NB4 (cell line): ENCODE measurements around the gene PITPNM3.

Experiments
- DNase-seq: peaks from one replicate; pipeline ENCODE4 v3.0.0; 2010; ENCODE audit warnings: low read depth
- H3K4me3 ChIP-seq: one replicate; pipeline ENCODE4 v1.5.1; 2011; ENCODE audit warnings: mild to moderate bottlenecking, low read depth, low read length, moderate library complexity
- MYC ChIP-seq: IDR thresholded peaks from 2 replicates; pipeline ENCODE4 v1.6.1; 2011; ENCODE audit warnings: low read depth, low read length
- POLR2A ChIP-seq: IDR thresholded peaks from 2 replicates; pipeline ENCODE4 v1.6.1; 2011; ENCODE audit warnings: mild to moderate bottlenecking; ENCODE audit not compliant: insufficient read length; ENCODE audit errors: extremely low read depth
- TF ChIP-seq, protein P1 (sequence below): IDR thresholded peaks from one replicate; pipeline ENCODE4 v1.5.1; 2012; ENCODE audit warnings: low read depth, low read length
- TF ChIP-seq, protein P2 (sequence below): IDR thresholded peaks from 2 replicates; pipeline ENCODE4 v1.6.1; 2011; ENCODE audit warnings: low read depth, low read length

The PITPNM3 gene

DNA sequence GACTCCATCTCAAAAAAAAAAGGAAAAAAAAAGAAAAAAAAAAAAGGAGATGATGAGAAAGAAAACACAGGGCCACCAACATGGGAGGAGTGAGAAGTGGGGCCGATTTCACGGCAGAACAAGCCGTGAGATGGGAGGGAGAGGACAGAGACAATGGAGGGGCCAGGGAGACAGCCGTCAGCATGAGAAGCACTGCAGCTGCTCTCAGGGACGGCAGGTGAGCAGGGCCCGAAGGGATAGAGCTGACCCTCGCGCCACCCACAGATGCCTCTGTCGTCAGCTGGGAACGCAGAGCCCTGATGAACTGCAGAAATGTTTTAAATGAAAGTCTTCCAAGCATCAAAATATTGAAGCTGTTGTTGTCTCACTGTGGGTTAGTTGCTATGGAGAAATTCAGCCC lies 20.3 kb downstream of the PITPNM3 start:
- TF ChIP-seq POLR2A: no peak
- TF ChIP-seq, protein P1, sequence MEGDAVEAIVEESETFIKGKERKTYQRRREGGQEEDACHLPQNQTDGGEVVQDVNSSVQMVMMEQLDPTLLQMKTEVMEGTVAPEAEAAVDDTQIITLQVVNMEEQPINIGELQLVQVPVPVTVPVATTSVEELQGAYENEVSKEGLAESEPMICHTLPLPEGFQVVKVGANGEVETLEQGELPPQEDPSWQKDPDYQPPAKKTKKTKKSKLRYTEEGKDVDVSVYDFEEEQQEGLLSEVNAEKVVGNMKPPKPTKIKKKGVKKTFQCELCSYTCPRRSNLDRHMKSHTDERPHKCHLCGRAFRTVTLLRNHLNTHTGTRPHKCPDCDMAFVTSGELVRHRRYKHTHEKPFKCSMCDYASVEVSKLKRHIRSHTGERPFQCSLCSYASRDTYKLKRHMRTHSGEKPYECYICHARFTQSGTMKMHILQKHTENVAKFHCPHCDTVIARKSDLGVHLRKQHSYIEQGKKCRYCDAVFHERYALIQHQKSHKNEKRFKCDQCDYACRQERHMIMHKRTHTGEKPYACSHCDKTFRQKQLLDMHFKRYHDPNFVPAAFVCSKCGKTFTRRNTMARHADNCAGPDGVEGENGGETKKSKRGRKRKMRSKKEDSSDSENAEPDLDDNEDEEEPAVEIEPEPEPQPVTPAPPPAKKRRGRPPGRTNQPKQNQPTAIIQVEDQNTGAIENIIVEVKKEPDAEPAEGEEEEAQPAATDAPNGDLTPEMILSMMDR: no peak
- TF ChIP-seq MYC: no peak
- TF ChIP-seq, protein P2, sequence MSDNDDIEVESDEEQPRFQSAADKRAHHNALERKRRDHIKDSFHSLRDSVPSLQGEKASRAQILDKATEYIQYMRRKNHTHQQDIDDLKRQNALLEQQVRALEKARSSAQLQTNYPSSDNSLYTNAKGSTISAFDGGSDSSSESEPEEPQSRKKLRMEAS: no peak
- no peak overlapping the region for H3K4me3 ChIP-seq
- no peak for DNase-seq

DNA sequence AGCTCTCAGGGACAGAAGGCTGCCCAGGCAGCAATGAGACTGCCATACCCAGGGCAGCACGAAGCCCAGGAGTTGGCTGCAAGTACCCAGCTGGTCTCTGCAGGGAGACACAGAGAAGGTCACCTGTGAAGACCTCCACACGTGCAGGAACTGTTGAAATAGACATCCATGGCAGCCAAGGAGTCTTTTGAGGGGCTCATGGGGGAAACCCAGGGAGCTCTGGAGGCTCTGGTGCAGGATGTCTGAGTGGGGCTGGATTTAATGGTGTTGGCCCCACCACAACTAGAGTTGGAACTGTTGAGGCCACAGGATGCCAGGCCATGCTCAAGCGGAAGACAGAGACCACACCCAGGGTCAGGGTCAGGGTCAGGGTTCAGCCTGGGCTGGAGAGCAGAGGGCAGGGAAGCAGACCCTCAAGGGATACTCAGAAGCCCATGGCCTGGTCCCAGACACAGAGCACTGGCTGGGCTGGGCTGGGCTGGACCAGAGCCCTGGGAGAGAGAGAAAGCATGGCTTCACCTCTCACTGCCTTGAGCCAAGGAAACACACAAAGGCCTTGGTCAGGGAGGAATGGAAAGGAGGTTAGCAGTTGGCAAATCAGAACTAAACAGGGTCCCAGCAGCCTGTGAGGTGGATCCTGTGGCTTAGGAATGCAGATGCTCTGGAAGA lies 21.4 kb downstream of the PITPNM3 start:
- TF ChIP-seq MYC: no peak
- TF ChIP-seq, protein P2: no peak
- no peak for TF ChIP-seq POLR2A
- TF ChIP-seq, protein P1: no peak
- no peak overlapping the region for H3K4me3 ChIP-seq
- DNase-seq: no peak

DNA sequence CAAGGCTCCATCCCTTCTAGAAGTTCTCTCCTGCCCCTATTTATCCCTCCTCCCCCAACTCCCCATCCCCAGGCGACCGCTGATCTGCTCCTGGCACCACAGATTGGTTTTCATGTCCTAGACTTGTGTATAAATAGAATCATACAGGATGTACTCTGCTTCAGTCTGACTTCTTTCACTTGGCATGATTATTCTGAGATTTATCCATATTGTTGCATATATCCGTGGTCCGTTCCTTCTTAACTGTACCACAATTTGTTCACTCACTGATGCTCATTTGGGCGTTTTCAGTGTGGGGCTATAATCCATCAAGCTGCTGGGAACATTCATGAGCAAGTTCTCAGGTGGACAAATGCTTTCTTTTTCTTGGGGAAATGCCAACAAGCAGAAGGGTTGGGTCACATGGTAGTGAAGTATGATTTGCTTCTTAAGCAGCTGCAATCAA lies 23.9 kb downstream of the PITPNM3 start:
- no peak for DNase-seq
- no peak for TF ChIP-seq POLR2A
- TF ChIP-seq, protein P2: no peak
- TF ChIP-seq MYC: no peak
- TF ChIP-seq, protein P1: no peak
- no peak overlapping the region for H3K4me3 ChIP-seq

DNA sequence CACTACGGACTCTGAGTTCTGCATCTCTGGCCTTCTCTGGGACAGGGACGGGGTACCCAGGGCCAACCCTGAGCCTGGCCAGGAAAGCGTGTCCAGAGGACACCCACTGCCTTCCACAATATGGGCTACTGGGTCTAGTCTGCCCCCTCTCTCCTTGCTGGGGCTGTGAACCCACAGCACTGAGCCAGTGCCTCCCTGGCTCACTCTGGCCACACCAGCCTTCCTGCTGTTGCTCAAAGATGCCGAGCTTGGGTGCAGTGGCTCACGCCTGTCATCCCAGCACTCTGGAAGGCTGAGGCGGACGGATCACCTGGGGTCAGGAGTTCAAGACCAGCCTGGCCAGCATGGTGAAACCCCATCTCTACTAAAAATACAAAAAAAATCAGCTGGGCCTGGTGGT lies 24.8 kb downstream of the PITPNM3 start:
- no peak overlapping the region for H3K4me3 ChIP-seq
- TF ChIP-seq MYC (no peak), POLR2A (no peak)
- TF ChIP-seq, protein P1: no peak
- DNase-seq: no peak

DNA sequence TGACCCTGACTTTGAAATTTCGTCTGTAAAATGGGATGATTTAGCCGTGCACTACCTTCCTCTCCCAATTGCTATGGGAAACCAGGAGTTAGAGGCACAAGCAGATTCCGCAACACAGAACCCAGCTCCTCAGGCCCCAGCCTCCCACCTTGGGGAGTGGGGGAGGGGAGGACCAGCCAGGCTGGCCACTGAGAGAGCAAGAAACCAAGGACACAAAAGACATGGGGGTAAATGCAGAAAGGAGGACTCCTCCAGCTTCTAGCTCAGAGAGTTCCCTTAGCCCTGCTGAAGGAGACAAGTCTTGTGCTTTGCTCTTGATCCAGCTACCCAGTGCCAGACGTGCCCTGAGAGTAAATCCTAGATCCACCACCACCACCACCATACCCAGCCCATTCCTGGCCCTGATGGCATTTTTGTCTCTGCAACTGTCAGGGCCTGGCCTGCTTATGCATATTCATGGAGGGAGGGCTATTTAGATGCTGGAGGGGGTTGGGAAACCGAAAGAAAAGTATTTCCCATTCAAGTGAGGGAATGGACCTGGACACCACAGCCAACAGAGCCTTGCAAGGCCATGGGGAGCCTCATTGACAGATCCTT lies 25.9 kb downstream of the PITPNM3 start:
- TF ChIP-seq MYC: no peak
- TF ChIP-seq, protein P2: no peak
- no peak for TF ChIP-seq POLR2A
- TF ChIP-seq, protein P1: no peak
- H3K4me3 ChIP-seq: no peak overlapping the region
- DNase-seq: no peak
